IMR-90 (cell line): ENCODE measurements around the gene TEAD1. TPM values are rescaled to one million over a fixed set of nuclear protein-coding genes. Genes with fewer than 3 reads are reported as not detected.

Experiments used
- ATAC-seq: fragments of 200-7000 bp; cut with Tn5 transposase; 2 replicates; pipeline ENCODE4 v1.9.1; 2020; ENCODE audit warnings: low read depth, mild to moderate bottlenecking, moderate library complexity
- BruUV-seq: library from RNA; stranded (reverse); fragments of 400-500 nt; replicated peaks from 2 replicates; lab custom pipeline; 2021; lab: Mats Ljungman, UMichigan
- CTCF ChIA-PET: fragments of 300-600 bp; formaldehyde crosslinking; extraction: SDS; loops from one replicate; lab custom pipeline; 2021; ENCODE audit warnings: antibody characterized with exemption; lab: Yijun Ruan, JAX
- POLR2A ChIA-PET: fragments of 300-600 bp; sonication (Branson Sonifier 250); formaldehyde crosslinking; loops from one replicate; lab custom pipeline; 2022; ENCODE audit warnings: antibody characterized with exemption; ENCODE audit not compliant: unreplicated experiment; lab: Charles Lee
- DNase-seq: peaks from one replicate; pipeline ENCODE4 v3.0.0; 2013
- H2AFZ ChIP-seq: replicated peaks from 2 replicates; pipeline ENCODE3; 2013; ENCODE audit warnings: low read length, mild to moderate bottlenecking; ENCODE audit not compliant: poor library complexity
- H2AK5ac ChIP-seq: 2 replicates; pipeline ENCODE4 v1.6.1; 2013; ENCODE audit warnings: low read depth, low read length, inconsistent platforms
- H2AK9ac ChIP-seq: replicated peaks from 2 replicates; pipeline ENCODE3; 2013; ENCODE audit warnings: mild to moderate bottlenecking, low read depth, low read length, moderate library complexity; ENCODE audit not compliant: poor library complexity
- H2BK120ac ChIP-seq: 2 replicates; pipeline ENCODE4 v1.6.1; 2013; ENCODE audit warnings: low read depth, low read length, inconsistent platforms
- H2BK15ac ChIP-seq: 3 replicates; pipeline ENCODE4 v1.6.1; 2013; ENCODE audit warnings: low read depth, low read length, inconsistent platforms
- H2BK20ac ChIP-seq: 2 replicates; pipeline ENCODE4 v1.6.1; 2013; ENCODE audit warnings: low read depth, mild to moderate bottlenecking, inconsistent platforms, low read length, moderate library complexity
- H2BK5ac ChIP-seq: 2 replicates; pipeline ENCODE4 v1.6.1; 2013; ENCODE audit warnings: mild to moderate bottlenecking, low read depth, low read length, inconsistent platforms; ENCODE audit not compliant: poor library complexity, severe bottlenecking
- H3K14ac ChIP-seq: replicated peaks from 2 replicates; pipeline ENCODE4 v1.6.1; 2013; ENCODE audit warnings: low read depth, low read length, inconsistent platforms
- H3K18ac ChIP-seq: 2 replicates; pipeline ENCODE4 v1.6.1; 2013; ENCODE audit warnings: low read depth, low read length, control low read depth
- H3K23ac ChIP-seq: 2 replicates; pipeline ENCODE4 v1.6.1; 2013; ENCODE audit warnings: low read depth, low read length, inconsistent platforms
- H3K27ac ChIP-seq: 2 replicates; pipeline ENCODE4 v1.5.1; 2013; ENCODE audit warnings: mild to moderate bottlenecking, control low read depth, low read length; ENCODE audit not compliant: insufficient read depth
- H3K27me3 ChIP-seq: 2 replicates; pipeline ENCODE4 v1.6.1; 2013; ENCODE audit warnings: low read length; ENCODE audit not compliant: control insufficient read depth, insufficient read depth
- H3K36me3 ChIP-seq: 2 replicates; pipeline ENCODE4 v1.6.1; 2013; ENCODE audit warnings: low read length, mixed read lengths; ENCODE audit not compliant: control insufficient read depth, insufficient read depth
- H3K4ac ChIP-seq: 2 replicates; pipeline ENCODE4 v1.6.1; 2013; ENCODE audit warnings: low read depth, low read length, inconsistent platforms
- H3K4me1 ChIP-seq: 2 replicates; pipeline ENCODE4 v1.6.1; 2013; ENCODE audit warnings: low read length, mixed read lengths; ENCODE audit not compliant: control insufficient read depth, insufficient read depth
- H3K4me2 ChIP-seq: 2 replicates; pipeline ENCODE4 v1.6.1; 2013; ENCODE audit warnings: low read depth, mild to moderate bottlenecking, control low read depth, low read length, moderate library complexity
- H3K4me3 ChIP-seq: 2 replicates; pipeline ENCODE4 v1.5.1; 2013; ENCODE audit warnings: low read depth, mild to moderate bottlenecking, control low read depth, low read length, moderate library complexity; ENCODE audit not compliant: insufficient read depth
- H3K56ac ChIP-seq: 2 replicates; pipeline ENCODE4 v1.6.1; 2013; ENCODE audit warnings: low read length, inconsistent platforms; ENCODE audit not compliant: insufficient read depth; ENCODE audit errors: extremely low read depth
- H3K79me1 ChIP-seq, 2 experiments: 2 replicates each; pipeline ENCODE4 v1.6.1; 2013; ENCODE audit warnings: low read length in 2 of 2, inconsistent platforms in 1 of 2, low read depth in 1 of 2
- H3K9ac ChIP-seq: 2 replicates; pipeline ENCODE4 v1.6.1; 2013; ENCODE audit warnings: low read depth, low read length, control low read depth
- H3K9me1 ChIP-seq: 2 replicates; pipeline ENCODE4 v1.6.1; 2013; ENCODE audit warnings: low read length, inconsistent platforms; ENCODE audit not compliant: insufficient read depth
- H3K9me3 ChIP-seq: 2 replicates; pipeline ENCODE4 v1.6.1; 2013; ENCODE audit warnings: low read length; ENCODE audit not compliant: control insufficient read depth, insufficient read depth
- H4K20me1 ChIP-seq: 2 replicates; pipeline ENCODE4 v1.6.1; 2013; ENCODE audit warnings: low read length, inconsistent platforms; ENCODE audit not compliant: insufficient read depth
- H4K5ac ChIP-seq: 2 replicates; pipeline ENCODE4 v1.6.1; 2013; ENCODE audit warnings: mild to moderate bottlenecking, low read depth, low read length, control low read depth
- H4K8ac ChIP-seq, 2 experiments: 2 replicates each; pipeline ENCODE4 v1.6.1; 2013; ENCODE audit warnings: low read depth in 2 of 2, low read length in 2 of 2, control low read depth in 1 of 2, inconsistent platforms in 1 of 2
- H4K91ac ChIP-seq: 2 replicates; pipeline ENCODE4 v1.6.1; 2013; ENCODE audit warnings: low read depth, low read length, inconsistent platforms; ENCODE audit not compliant: insufficient read depth
- BHLHE40 ChIP-seq: fragments of 150-350 bp; IDR thresholded peaks from 2 replicates; pipeline ENCODE4 v1.6.1; 2016; ENCODE audit warnings: mild to moderate bottlenecking, low read depth, low read length
- CEBPB ChIP-seq: IDR thresholded peaks from 2 replicates; pipeline ENCODE4 v1.6.1; 2012; ENCODE audit warnings: low read depth, low read length, improper control_type of control experiment
- CTCF ChIP-seq: conservative IDR thresholded peaks from 2 replicates; pipeline ENCODE4 v1.5.1; 2012; ENCODE audit warnings: mild to moderate bottlenecking, low read depth, low read length, improper control_type of control experiment
- ELK1 ChIP-seq: fragments of 150-350 bp; IDR thresholded peaks from 2 replicates; pipeline ENCODE4 v1.6.1; 2016; ENCODE audit warnings: low read depth, mild to moderate bottlenecking, low read length, moderate library complexity, borderline replicate concordance
- FOS ChIP-seq: fragments of 150-350 bp; IDR thresholded peaks from 2 replicates; pipeline ENCODE4 v1.6.1; 2016; ENCODE audit warnings: low read depth, low read length
- MXI1 ChIP-seq: IDR thresholded peaks from 2 replicates; pipeline ENCODE4 v1.6.1; 2012; ENCODE audit warnings: low read depth, mild to moderate bottlenecking, low read length, moderate library complexity, borderline replicate concordance
- POLR2A ChIP-seq: IDR thresholded peaks from 2 replicates; pipeline ENCODE4 v1.6.1; 2012; ENCODE audit warnings: mild to moderate bottlenecking, low read depth, low read length
- WGBS, 2 experiments: methylation state at CpG; one replicate each; pipeline versions ENCODE4 v1.1.5 to v1.1.7; 2013; ENCODE audit warnings: missing lambda C conversion rate in 2 of 2; ENCODE audit not compliant: insufficient read length in 1 of 2; ENCODE audit errors: extremely low coverage in 2 of 2; 5-methylcytosine and 5-hydroxymethylcytosine counted together
- dilution Hi-C: fragments of 300-500 bp; cut with HindIII; formaldehyde crosslinking; loops from one replicate; pipeline ENCODE4 v1.14.3; 2018; ENCODE audit warnings: low sequenced_read_pairs; ENCODE audit not compliant: unreplicated experiment
- in situ Hi-C: fragments of 300-500 bp; cut with MboI; formaldehyde crosslinking; loops from 3 replicates; pipeline ENCODE4 v1.14.3; 2019; ENCODE audit warnings: low sequenced_read_pairs, inconsistent platforms, mixed read lengths
- intact Hi-C: fragments of 100-400 bp; cut with micrococcal nuclease; formaldehyde crosslinking; loops from 2 replicates; pipeline ENCODE4 v1.10.0; 2022
- polyA plus RNA-seq, 3 experiments: library from polyadenylated mRNA; depleted of rRNA; stranded (reverse); fragments of >200 nt; gene quantifications; 2 replicates each; pipeline ENCODE4 v1.2.3, GENCODE V29; 2012; ENCODE audit warnings: low replicate concordance in 1 of 3
- total RNA-seq: library from RNA; depleted of rRNA; stranded (reverse); fragments of >200 nt; gene quantifications from 2 replicates; pipeline ENCODE4 v1.2.3, GENCODE V29; 2012

The TEAD1 gene
- total and polyA plus RNA-seq, 2 of the 4 experiments (the other 2 are of a cell fraction) = 51.8 to 69.2 TPM

- no peak overlapping the region for H3K56ac ChIP-seq
- H2BK5ac ChIP-seq = no peak overlapping the region
- TF ChIP-seq CEBPB (no peak), FOS (no peak), ELK1 (no peak), MXI1 (no peak), POLR2A (no peak), BHLHE40 (no peak), CTCF (no peak)
- no peaks in the 10 kb centered on the region for H3K9me3 ChIP-seq
- H3K18ac ChIP-seq = no peak overlapping the region
- no peak overlapping the region for H3K14ac ChIP-seq
- no peak overlapping the region for H2AK9ac ChIP-seq
- no peak overlapping the region for H3K4me2 ChIP-seq
- no peaks in the 10 kb centered on the region for H4K20me1 ChIP-seq
- ChIA-PET CTCF (interaction anchor here (1.5 kb wide), 1 partner anchor 22 kb away, joined by 3 read pairs; no protein-coding TSS in a partner anchor), POLR2A (no interaction called here)
- no peaks in the 10 kb centered on the region for H3K79me1 ChIP-seq
- H2BK20ac ChIP-seq = no peak overlapping the region
- no peak overlapping the region for H4K8ac ChIP-seq
- peaks cover 8% of the 10 kb centered on the region for H3K4me1 ChIP-seq
- H2AK5ac ChIP-seq = no peak overlapping the region
- dilution Hi-C loops = no loop called here
- H4K5ac ChIP-seq = no peak overlapping the region
- in situ Hi-C loops = no loop called here
- no peak overlapping the region; the same call in 2 of the 3 replicates for H2BK15ac ChIP-seq
- no peak overlapping the region for H2AFZ ChIP-seq
- H3K36me3 ChIP-seq = no peaks in the 10 kb centered on the region
- DNase-seq (no peak), ATAC-seq (no peak)
- no peaks in the 10 kb centered on the region for H3K27me3 ChIP-seq
- H2BK120ac ChIP-seq = no peak overlapping the region
- no peak overlapping the region for H3K4me3 ChIP-seq
- no TSS peak for BruUV-seq
- no CpG with 5 or more reads among the region's 1 CpG for WGBS, 2 experiments
- no peak overlapping the region for H3K27ac ChIP-seq
- peaks cover 10% of the 10 kb centered on the region for H3K9me1 ChIP-seq
- H3K9ac ChIP-seq = no peak overlapping the region
- intact Hi-C loops = no loop called here
- H3K4ac ChIP-seq = no peak overlapping the region
- no peak overlapping the region for H3K23ac ChIP-seq
- no peak overlapping the region for H4K91ac ChIP-seq
Observed at GRCh38 chr11:12640355-12640754, 33.9 kb upstream of the TEAD1 start.
